Activated CD8-positive, alpha-beta memory T cell treated with anti-CD3 and anti-CD28 coated beads for 4 hours (primary cell): ENCODE data around the gene MSLN.
"Not testable (repeated sequence)": the region's sequence is repeated elsewhere in the genome, so short reads cannot be mapped to it uniquely, and the experiment has no call there.

Experiments used
- DNase-seq, 2 donors: peaks; one replicate each; pipeline ENCODE4 v3.0.0-alpha.2; 2020; ENCODE audit warnings: low read depth in 2 of 2

The MSLN gene

GRCh38 chr16:760545-761343 is at the start of gene MSLN:
Gene MSLN (plus strand): TSS chr16:760734. CDS start chr16:762681, 1,947 bp downstream.
- DNase-seq, result no peak

GRCh38 chr16:711084-711483 is 49.5 kb upstream of the MSLN start:
- DNase-seq, result no peak

GRCh38 chr16:711548-712320 is 48.8 kb upstream of the MSLN start:
- DNase-seq, result peak; percentile 50 to 59

GRCh38 chr16:712740-713250 is 47.7 kb upstream of the MSLN start:
- not testable (repeated sequence) for DNase-seq

DNA sequence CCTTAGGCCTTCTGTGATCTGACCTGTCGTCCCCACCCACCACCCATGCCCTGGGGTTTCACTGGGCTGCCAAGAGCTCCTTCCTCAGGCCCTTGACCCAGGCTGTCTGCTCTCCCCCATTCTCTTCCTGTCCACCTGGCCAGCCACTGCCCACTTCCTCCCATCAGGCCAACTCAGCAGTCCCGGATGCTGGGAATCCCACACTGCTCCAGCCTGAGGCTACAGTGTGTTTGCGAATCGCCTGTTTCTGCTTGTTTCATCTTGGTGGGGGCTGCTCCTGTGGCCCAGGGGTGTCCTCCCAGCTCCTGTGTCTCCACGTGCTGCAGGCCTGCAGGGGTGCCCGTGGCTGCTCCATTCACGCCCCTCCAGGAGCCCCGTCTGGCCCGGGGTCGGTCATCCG is 46.5 kb upstream of the MSLN start:
- no peak for DNase-seq

GRCh38 chr16:714558-715476 is 45.7 kb upstream of the MSLN start, which contains the start of gene METRN:
Gene METRN (plus strand): TSS chr16:715118. CDS start chr16:715290, 172 bp downstream.
- DNase-seq, result peak; percentile 71 to 78

GRCh38 chr16:715477-716199 is 44.9 kb upstream of the MSLN start:
- DNase-seq, result no peak

DNA sequence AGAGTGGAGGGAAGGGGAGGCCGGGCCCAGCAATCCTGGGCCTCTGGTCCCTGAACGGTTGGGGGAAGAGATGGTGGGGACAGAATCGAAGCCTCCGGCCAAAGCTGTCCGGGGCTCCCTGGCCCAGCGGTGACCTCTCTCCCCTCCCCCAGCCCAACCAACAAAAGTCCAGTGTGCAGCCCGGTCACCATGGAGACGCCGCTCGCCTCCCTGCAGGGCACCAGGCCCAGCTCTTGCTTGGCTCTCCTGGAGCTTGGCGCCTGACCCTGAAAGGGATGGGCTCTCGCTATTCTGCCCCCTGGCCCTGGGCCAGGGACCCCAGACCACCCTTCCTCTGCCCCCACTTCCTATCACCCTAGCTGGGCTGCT is 44.4 kb upstream of the MSLN start:
- no peak for DNase-seq

DNA sequence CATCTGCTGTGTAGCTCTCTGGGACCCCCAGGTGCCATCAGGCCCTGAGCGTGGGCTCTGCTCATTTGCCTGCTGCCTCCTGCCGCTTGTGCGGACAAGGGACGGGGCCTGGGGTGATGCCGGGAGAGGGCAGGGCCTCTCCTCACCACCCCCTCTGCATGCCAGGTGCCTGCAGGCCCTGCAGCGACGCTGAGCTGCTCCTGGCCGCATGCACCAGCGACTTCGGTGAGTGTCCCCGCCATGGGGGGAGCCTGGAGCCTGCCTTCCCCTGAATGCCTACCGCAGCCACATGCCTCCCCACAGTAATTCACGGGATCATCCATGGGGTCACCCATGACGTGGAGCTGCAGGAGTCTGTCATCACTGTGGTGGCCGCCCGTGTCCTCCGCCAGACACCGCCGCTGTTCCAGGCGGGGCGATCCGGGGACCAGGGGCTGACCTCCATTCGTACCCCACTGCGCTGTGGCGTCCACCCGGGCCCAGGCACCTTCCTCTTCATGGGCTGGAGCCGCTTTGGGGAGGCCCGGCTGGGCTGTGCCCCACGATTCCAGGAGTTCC is 43.7 kb upstream of the MSLN start:
- DNase-seq, result no peak

DNA sequence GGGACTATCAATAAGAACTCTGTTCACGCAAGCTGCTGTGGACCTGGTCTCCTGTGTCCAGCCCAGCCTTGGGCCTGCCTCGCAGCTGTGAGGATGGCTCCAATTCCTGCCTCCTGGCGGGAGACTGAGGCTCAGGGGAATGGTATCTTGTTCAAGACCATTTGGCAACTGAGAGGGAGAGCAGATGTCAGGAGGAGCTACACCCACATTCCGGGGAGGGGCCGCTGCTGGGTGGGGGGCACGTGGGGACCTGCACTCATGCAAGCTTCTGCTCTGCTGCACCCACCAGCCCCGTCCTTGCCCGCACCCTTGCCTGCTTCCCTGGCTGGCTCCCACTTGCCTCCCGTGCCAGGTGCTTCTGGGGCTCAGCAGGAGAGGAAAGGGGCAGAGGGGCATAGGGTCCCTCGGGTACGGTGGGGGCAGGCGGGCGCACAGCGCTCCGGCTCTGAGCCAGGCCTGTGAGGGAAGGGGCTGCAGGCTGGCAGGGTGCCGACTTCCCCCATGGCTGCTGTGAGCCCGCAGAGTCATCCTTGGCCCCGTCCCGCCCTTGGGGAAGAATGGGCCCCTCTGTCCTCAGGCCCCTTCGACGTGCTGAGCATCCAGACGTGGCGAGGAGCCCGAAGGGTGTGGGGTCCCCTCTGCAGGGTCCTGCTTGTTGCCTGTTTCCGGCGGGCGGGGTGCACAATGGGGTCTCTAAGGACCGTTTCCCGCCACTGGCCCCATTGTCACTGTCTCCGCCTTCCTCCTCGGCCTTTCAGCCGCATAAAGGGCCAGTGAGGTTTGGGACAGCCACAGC is 42.9 kb upstream of the MSLN start:
- DNase-seq, result no peak

- DNase-seq, result no peak
Measured at GRCh38 chr16:718389-718788, 42.1 kb upstream of the MSLN start.

GRCh38 chr16:718922-719321 is 41.6 kb upstream of the MSLN start:
- no peak for DNase-seq

- DNase-seq, result no peak
Measured at GRCh38 chr16:719815-720446, 40.6 kb upstream of the MSLN start.

DNA sequence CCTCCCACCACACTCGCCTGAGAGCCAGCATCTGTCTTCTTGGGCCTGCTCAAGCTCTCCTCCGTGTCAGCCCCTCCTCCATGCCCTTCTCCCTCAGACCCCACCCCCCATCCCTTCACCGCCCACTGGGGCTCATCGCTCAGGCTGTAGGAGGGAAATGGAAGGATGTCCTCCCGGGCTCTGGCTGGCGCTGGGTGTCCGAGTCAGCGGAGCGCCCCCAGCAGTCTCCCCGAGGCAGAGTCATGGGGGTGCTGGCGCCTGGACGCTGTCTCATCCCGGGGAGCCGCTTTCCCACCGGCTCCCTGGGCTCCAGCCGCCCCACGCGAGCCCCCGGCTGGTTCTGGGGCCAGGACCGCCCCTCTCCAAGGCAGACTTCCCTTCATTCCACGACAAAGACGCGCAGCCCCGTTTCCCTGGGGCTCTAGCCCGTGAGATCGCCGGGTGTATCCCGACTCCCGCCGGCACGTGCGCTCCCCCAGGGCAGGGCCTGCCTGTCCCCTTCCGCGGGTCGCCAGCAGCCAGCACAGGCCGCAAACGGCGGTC is 40.0 kb upstream of the MSLN start:
- DNase-seq, result no peak

GRCh38 chr16:720990-721764 is 39.4 kb upstream of the MSLN start, which contains the start of gene ANTKMT:
Gene ANTKMT (plus strand): TSS chr16:721146. CDS start chr16:721275, 129 bp downstream.
- DNase-seq, result peak; percentile 46 to 48

GRCh38 chr16:721765-722540 is 38.6 kb upstream of the MSLN start:
- no peak for DNase-seq
